Lower leg skin (tissue), 4 donors: ENCODE measurements around the gene DPEP1. TPM values are rescaled to one million over a fixed set of nuclear protein-coding genes. Genes with fewer than 3 reads are reported as not detected.

Experiments
- DNase-seq, 2 donors: peaks; one replicate each; pipeline ENCODE4 v3.0.0-alpha.2; 2019; ENCODE audit warnings: low spot score in 2 of 2
- H3K4me3 ChIP-seq: fragments of 200-600 bp; sonication (generic); 2 replicates; pipeline ENCODE4 v1.5.1; 2017; ENCODE audit warnings: mild to moderate bottlenecking, low read depth; ENCODE audit not compliant: poor library complexity, severe bottlenecking
- CTCF ChIP-seq, 3 donors: fragments of 450-650 bp; IDR thresholded peaks; one replicate each; pipeline ENCODE4 v1.5.1; 2016; ENCODE audit warnings: antibody characterized with exemption in 3 of 3, mild to moderate bottlenecking in 3 of 3, moderate library complexity in 2 of 3
- POLR2A ChIP-seq, 2 donors: fragments of 450-650 bp; IDR thresholded peaks; one replicate each; pipeline ENCODE4 v1.6.1; 2016 to 2017; ENCODE audit warnings: antibody characterized with exemption in 2 of 2, mild to moderate bottlenecking in 1 of 2, moderate library complexity in 1 of 2
- WGBS, 2 donors: methylation state at CpG; one replicate each; pipeline ENCODE4 v1.1.5; 2018; 5-methylcytosine and 5-hydroxymethylcytosine counted together
- intact Hi-C: fragments of 100-400 bp; cut with DNase I; formaldehyde crosslinking; loops from one replicate; pipeline ENCODE4 v1.15.0; 2023; ENCODE audit warnings: low total_unique reads
- total RNA-seq, 4 donors: library from RNA; depleted of rRNA; stranded (reverse); fragments of >200 nt; gene quantifications; one replicate each; pipeline ENCODE4 v1.1.0, GENCODE V29; 2016

DPEP1 gene
- total RNA-seq, 4 donors from 2014 or later: 1.7 to 3.7 TPM; not detected in 2

GRCh38 chr16:89636663-89637062 is 23.2 kb downstream of the DPEP1 start:
- 77 to 86% methylated on average over 6 to 11 of the region's 12 CpGs for WGBS, 2 donors
- no peak for DNase-seq
- intact Hi-C loops: no loop called here
- TF ChIP-seq CTCF (IDR thresholded peaks at IDR 0.05) (no peak), POLR2A (IDR thresholded peaks at IDR 0.05) (no peak)
- H3K4me3 ChIP-seq: no peak overlapping the region

DNA sequence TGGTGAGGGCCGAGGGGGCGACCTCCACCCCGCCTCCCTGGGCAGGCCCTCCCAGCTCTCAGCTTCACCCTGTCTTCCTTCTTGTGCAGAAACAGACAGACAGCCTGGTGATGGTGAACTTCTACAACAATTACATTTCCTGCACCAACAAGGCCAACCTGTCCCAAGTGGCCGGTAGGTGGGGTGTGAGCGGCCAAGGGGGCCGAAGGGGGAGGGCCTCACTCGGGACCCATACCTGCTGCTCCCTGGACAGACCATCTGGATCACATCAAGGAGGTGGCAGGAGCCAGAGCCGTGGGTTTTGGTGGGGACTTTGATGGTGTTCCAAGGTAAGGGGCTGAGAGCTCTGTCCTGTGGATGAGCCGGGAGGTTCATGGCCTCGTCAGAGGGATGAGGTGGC is 23.9 kb downstream of the DPEP1 start:
- H3K4me3 ChIP-seq: no peak overlapping the region
- WGBS, 2 donors: 58 to 63% methylated on average over 10 of the region's 10 CpGs
- intact Hi-C loops: no loop called here
- TF ChIP-seq CTCF (IDR thresholded peaks at IDR 0.05) (no peak), POLR2A (IDR thresholded peaks at IDR 0.05) (no peak)
- DNase-seq: no peak

DNA sequence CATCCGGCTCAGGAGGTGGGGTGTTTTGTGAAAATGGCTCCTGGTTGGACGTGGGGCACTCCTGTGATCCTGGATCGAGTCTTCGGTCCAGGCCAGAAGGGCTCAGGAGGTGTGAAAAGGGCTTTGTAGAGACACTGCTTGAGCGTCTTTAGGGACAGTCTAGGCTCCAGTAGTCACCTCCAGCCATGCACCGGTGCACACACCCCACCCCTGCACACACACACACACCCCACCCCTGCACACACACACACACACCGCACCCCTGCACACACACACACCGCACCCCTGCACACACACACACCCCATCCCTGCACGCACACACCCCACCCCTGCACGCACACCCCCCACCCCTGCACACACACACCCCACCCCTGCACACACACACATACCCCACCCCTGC is 25.0 kb downstream of the DPEP1 start:
- WGBS, 2 donors: 69 to 73% methylated on average over 8 to 9 of the region's 10 CpGs
- intact Hi-C loops: no loop called here

DNA sequence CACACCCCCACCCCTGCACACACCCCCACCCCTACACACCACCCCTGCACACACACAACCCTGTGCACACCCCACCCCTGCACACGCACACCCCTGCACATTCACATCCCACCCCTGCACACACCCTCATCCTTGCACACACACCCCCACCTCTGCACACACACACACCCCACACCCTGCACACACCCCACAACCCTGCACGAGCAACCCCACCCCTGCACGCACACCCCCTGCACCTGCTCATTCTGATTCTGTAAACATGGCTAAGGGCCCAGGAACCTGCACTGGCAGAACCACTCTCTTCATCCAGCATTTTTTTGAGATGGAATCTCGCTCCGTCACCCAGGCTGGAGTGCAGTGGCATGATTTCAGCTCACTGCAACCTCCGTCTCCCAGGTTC is 25.9 kb downstream of the DPEP1 start:
- WGBS, 2 donors: 59 to 63% methylated on average over 6 of the region's 6 CpGs
- intact Hi-C loops: no loop called here

More for the DNA sequence above, 25.0 kb downstream of the DPEP1 start:
- H3K4me3 ChIP-seq: no peak overlapping the region
- TF ChIP-seq POLR2A (IDR thresholded peaks at IDR 0.05) (no peak), CTCF (IDR thresholded peaks at IDR 0.05) (no peak)
- no peak for DNase-seq

GRCh38 chr16:89641458-89642119 is 28.1 kb downstream of the DPEP1 start:
- WGBS, 2 donors: 25 to 28% methylated on average over 14 of the region's 14 CpGs

More for the DNA sequence above, 25.9 kb downstream of the DPEP1 start:
- DNase-seq: no peak
- no peak for TF ChIP-seq CTCF (IDR thresholded peaks at IDR 0.05)
- no peak for TF ChIP-seq POLR2A (IDR thresholded peaks at IDR 0.05)
- no peak overlapping the region for H3K4me3 ChIP-seq

More at GRCh38 chr16:89641458-89642119, 28.1 kb downstream of the DPEP1 start:
- no peak for DNase-seq
- no peak overlapping the region for H3K4me3 ChIP-seq
- intact Hi-C loops: no loop called here
- no peak for TF ChIP-seq POLR2A (IDR thresholded peaks at IDR 0.05)
- no peak for TF ChIP-seq CTCF (IDR thresholded peaks at IDR 0.05)
